ENCODE results near the gene RABL3.

Gene RABL3

GRCh38 chr3:120673116-120673515 is 69.2 kb downstream of the RABL3 start:
- no peak for TF ChIP-seq CTCF (IDR thresholded peaks at IDR 0.05; ENCODE audit: unreplicated experiment in 3 of 3)
- no peak overlapping the region for H3K4me3 Mint-ChIP-seq
- H3K27me3 Mint-ChIP-seq (ENCODE audit: low read depth), result peaks cover 3% of the 10 kb centered on the region
- H3K9me3 Mint-ChIP-seq, result peaks cover 4% of the 10 kb centered on the region
- no peak overlapping the region for H3K27ac Mint-ChIP-seq
- H3K4me1 Mint-ChIP-seq, result peaks cover 5% of the 10 kb centered on the region
- peaks cover 6% of the 10 kb centered on the region for H3K36me3 Mint-ChIP-seq (ENCODE audit: low read depth)

GRCh38 chr3:120670576-120670975 is 71.7 kb downstream of the RABL3 start:
- TF ChIP-seq CTCF (IDR thresholded peaks at IDR 0.05; ENCODE audit: unreplicated experiment in 3 of 3), result no peak
- H3K27ac Mint-ChIP-seq, result no peak overlapping the region
- no peaks in the 10 kb centered on the region for H3K4me1 Mint-ChIP-seq

DNA sequence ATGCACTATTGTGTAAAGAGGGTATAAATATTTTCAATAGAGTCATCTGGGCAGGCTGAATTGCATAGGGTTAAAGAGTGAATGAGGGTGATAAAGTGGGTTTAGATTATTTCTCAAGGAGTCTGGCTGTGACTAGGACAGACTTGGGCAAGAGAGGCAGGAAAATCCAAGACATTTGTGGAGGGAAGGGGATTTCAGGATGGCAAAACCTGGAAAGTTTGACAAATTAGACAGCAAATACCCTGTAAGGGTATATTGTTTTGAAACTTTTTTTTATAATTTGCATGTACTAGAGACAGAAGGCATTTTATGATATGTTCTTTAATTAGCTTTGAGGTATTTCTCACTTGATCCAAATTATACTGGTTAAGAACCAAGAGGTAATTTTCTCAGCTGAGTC is 77.4 kb downstream of the RABL3 start:
- peaks cover 7% of the 10 kb centered on the region for H3K36me3 Mint-ChIP-seq (ENCODE audit: low read depth)
- H3K27me3 Mint-ChIP-seq (ENCODE audit: low read depth), result no peaks in the 10 kb centered on the region
- H3K4me1 Mint-ChIP-seq, result peaks cover 10% of the 10 kb centered on the region
- TF ChIP-seq CTCF (IDR thresholded peaks at IDR 0.05; ENCODE audit: unreplicated experiment in 3 of 3), result no peak
- no peaks in the 10 kb centered on the region for H3K9me3 Mint-ChIP-seq
- no peak overlapping the region for H3K27ac Mint-ChIP-seq
- H3K4me3 Mint-ChIP-seq, result no peak overlapping the region

More at GRCh38 chr3:120670576-120670975, 71.7 kb downstream of the RABL3 start:
- Mint-ChIP-seq H3K4me3 (no peak overlapping the region), H3K9me3 (no peaks in the 10 kb centered on the region), H3K36me3 (ENCODE audit: low read depth) (peaks cover 3% of the 10 kb centered on the region), H3K27me3 (ENCODE audit: low read depth) (no peaks in the 10 kb centered on the region)

GRCh38 chr3:120661945-120662344 is 80.4 kb downstream of the RABL3 start:
- no peak overlapping the region for H3K4me3 Mint-ChIP-seq
- H3K27me3 Mint-ChIP-seq (ENCODE audit: low read depth), result no peaks in the 10 kb centered on the region
- H3K27ac Mint-ChIP-seq, result no peak overlapping the region
- peaks cover 20% of the 10 kb centered on the region for H3K36me3 Mint-ChIP-seq (ENCODE audit: low read depth)
- H3K4me1 Mint-ChIP-seq, result peaks cover 10% of the 10 kb centered on the region
- peaks cover 4% of the 10 kb centered on the region for H3K9me3 Mint-ChIP-seq
- TF ChIP-seq CTCF (IDR thresholded peaks at IDR 0.05; ENCODE audit: unreplicated experiment in 3 of 3), result no peak

DNA sequence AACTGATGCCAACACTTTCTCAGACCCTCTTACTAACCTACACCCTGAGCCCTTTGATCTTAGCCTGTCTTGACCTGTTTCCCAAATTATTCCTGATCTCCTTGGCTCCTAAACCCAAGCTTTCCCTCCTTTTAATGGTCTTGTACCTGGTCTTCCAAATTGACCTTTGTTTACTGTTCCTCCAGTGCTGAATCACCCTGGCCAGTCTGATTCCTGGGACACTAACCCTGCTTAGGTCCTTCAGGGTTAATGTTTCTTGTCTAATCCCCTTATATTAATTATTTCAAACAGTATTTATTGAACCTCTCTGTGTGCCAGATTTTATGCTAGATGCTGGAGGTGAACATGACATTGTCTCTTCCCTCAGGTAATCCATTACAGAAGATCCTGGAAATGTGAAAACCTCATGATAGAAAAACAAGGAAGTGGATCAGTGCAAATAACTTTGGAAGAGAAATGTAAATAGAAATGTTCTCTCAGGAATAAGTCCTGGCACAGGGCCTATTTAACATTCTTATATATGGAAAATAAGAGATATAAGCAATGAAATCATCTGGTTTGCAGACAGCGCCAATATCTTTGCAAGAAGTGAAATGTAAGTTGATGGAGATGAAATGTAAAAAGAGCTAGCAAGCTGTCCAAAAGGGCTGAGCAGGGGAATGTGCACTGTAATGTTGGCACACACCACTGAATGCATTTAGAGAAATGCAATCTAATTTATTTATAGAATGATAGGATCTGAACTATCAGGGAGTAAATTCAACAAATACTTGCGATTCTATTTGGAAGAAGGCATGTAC is 81.0 kb downstream of the RABL3 start:
- Mint-ChIP-seq H3K9me3 (peaks cover 4% of the 10 kb centered on the region), H3K4me3 (no peak overlapping the region)

More for the DNA sequence above, 81.0 kb downstream of the RABL3 start:
- Mint-ChIP-seq H3K4me1 (peaks cover 10% of the 10 kb centered on the region), H3K27ac (no peak overlapping the region), H3K27me3 (ENCODE audit: low read depth) (no peaks in the 10 kb centered on the region), H3K36me3 (ENCODE audit: low read depth) (peaks cover 22% of the 10 kb centered on the region)
- no peak for TF ChIP-seq CTCF (IDR thresholded peaks at IDR 0.05; ENCODE audit: unreplicated experiment in 3 of 3)
